Thyroid gland (tissue), 4 donors: Measurements from ENCODE around the gene ANKRD63.

Source experiments
- POLR2A ChIP-seq, 2 donors: fragments of 450-650 bp; IDR thresholded peaks; one replicate each; pipeline ENCODE4 v1.6.1; 2017; ENCODE audit warnings: antibody characterized with exemption in 2 of 2, mild to moderate bottlenecking in 2 of 2, moderate library complexity in 1 of 2
- TF ChIP-seq, protein P1 (sequence below), 6 experiments: fragments of 200-600 bp in 3 of 6; fragments of 450-650 bp in 3 of 6; sonication (generic) in 3 of 6; IDR thresholded peaks; one replicate each; pipeline ENCODE4 v1.5.1; 2016 to 2019; ENCODE audit warnings: antibody characterized with exemption in 6 of 6, mild to moderate bottlenecking in 2 of 6, inconsistent platforms in 1 of 6, moderate library complexity in 1 of 6

- TF ChIP-seq POLR2A (IDR thresholded peaks at IDR 0.05), result no peak
- TF ChIP-seq, protein P1, sequence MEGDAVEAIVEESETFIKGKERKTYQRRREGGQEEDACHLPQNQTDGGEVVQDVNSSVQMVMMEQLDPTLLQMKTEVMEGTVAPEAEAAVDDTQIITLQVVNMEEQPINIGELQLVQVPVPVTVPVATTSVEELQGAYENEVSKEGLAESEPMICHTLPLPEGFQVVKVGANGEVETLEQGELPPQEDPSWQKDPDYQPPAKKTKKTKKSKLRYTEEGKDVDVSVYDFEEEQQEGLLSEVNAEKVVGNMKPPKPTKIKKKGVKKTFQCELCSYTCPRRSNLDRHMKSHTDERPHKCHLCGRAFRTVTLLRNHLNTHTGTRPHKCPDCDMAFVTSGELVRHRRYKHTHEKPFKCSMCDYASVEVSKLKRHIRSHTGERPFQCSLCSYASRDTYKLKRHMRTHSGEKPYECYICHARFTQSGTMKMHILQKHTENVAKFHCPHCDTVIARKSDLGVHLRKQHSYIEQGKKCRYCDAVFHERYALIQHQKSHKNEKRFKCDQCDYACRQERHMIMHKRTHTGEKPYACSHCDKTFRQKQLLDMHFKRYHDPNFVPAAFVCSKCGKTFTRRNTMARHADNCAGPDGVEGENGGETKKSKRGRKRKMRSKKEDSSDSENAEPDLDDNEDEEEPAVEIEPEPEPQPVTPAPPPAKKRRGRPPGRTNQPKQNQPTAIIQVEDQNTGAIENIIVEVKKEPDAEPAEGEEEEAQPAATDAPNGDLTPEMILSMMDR (IDR thresholded peaks at IDR 0.05), result no peak
Measured at GRCh38 chr15:40306371-40306770, 23.5 kb upstream of the ANKRD63 start.
